ENCODE measurements around the gene GALNTL6. TPM values are rescaled to one million over a fixed set of nuclear protein-coding genes. Genes with fewer than 3 reads are reported as not detected.

Gene GALNTL6
- total and polyA plus RNA-seq, 3 donors from 2014 or later = 2.9 to 6.2 (median 4.9) TPM

- no peaks in the 10 kb centered on the region for H3K36me3 ChIP-seq (ENCODE audit: low read depth, missing control alignments)
- no peaks in the 10 kb centered on the region for H3K9me3 ChIP-seq
- H3K27ac ChIP-seq = no peak overlapping the region
- H3K4me3 ChIP-seq = no peak overlapping the region
- no peak for DNase-seq
- no peaks in the 10 kb centered on the region for H3K4me1 ChIP-seq
- no peaks in the 10 kb centered on the region for H3K27me3 ChIP-seq
- intact Hi-C loops (cut with DNase I; ENCODE audit: low total_unique reads) = no loop called here
- TF ChIP-seq POLR2A (IDR thresholded peaks at IDR 0.05) (no peak), CTCF (IDR thresholded peaks at IDR 0.05) (no peak)
- 79 to 83% methylated on average over 3 of the region's 3 CpGs for WGBS, 2 donors
These were observed 62.1 kb downstream of the GALNTL6 start for GRCh38 chr4:171875291-171875690.

GRCh38 chr4:171876636-171877035 is 63.4 kb downstream of the GALNTL6 start:
- Histone ChIP-seq H3K4me1 (no peaks in the 10 kb centered on the region), H3K9me3 (no peaks in the 10 kb centered on the region), H3K36me3 (ENCODE audit: low read depth, missing control alignments) (no peaks in the 10 kb centered on the region), H3K4me3 (no peak overlapping the region), H3K27me3 (no peaks in the 10 kb centered on the region), H3K27ac (no peak overlapping the region)
- DNase-seq = no peak
- TF ChIP-seq CTCF (IDR thresholded peaks at IDR 0.05) (no peak), POLR2A (IDR thresholded peaks at IDR 0.05) (no peak)
- WGBS, 2 donors = 86 to 95% methylated on average over 4 of the region's 4 CpGs
- intact Hi-C loops (cut with DNase I; ENCODE audit: low total_unique reads) = no loop called here

- 44 to 47% methylated on average over 3 of the region's 3 CpGs for WGBS, 2 donors
These were observed 66.9 kb downstream of the GALNTL6 start for GRCh38 chr4:171880136-171880535.

GRCh38 chr4:171889681-171890080 is 76.5 kb downstream of the GALNTL6 start:
- no peaks in the 10 kb centered on the region for H3K9me3 ChIP-seq
- no peak overlapping the region for H3K4me3 ChIP-seq
- no peaks in the 10 kb centered on the region for H3K4me1 ChIP-seq
- no peaks in the 10 kb centered on the region for H3K27me3 ChIP-seq
- no peak for DNase-seq
- 85 to 93% methylated on average over 3 of the region's 3 CpGs for WGBS, 2 donors
- intact Hi-C loops (cut with DNase I; ENCODE audit: low total_unique reads) = no loop called here
- TF ChIP-seq POLR2A (IDR thresholded peaks at IDR 0.05) = no peak
- no peak for TF ChIP-seq CTCF (IDR thresholded peaks at IDR 0.05)
- no peaks in the 10 kb centered on the region for H3K36me3 ChIP-seq (ENCODE audit: low read depth, missing control alignments)
- H3K27ac ChIP-seq = no peak overlapping the region

More at GRCh38 chr4:171880136-171880535, 66.9 kb downstream of the GALNTL6 start:
- Histone ChIP-seq H3K27me3 (no peaks in the 10 kb centered on the region), H3K9me3 (no peaks in the 10 kb centered on the region), H3K36me3 (ENCODE audit: low read depth, missing control alignments) (no peaks in the 10 kb centered on the region), H3K4me3 (no peak overlapping the region), H3K4me1 (no peaks in the 10 kb centered on the region), H3K27ac (no peak overlapping the region)
- DNase-seq = no peak
- no peak for TF ChIP-seq CTCF (IDR thresholded peaks at IDR 0.05)
- no peak for TF ChIP-seq POLR2A (IDR thresholded peaks at IDR 0.05)
- intact Hi-C loops (cut with DNase I; ENCODE audit: low total_unique reads) = no loop called here

- Histone ChIP-seq H3K36me3 (ENCODE audit: low read depth, missing control alignments) (no peaks in the 10 kb centered on the region), H3K9me3 (no peaks in the 10 kb centered on the region), H3K27me3 (no peaks in the 10 kb centered on the region), H3K4me3 (no peak overlapping the region), H3K27ac (no peak overlapping the region), H3K4me1 (no peaks in the 10 kb centered on the region)
- intact Hi-C loops (cut with DNase I; ENCODE audit: low total_unique reads) = no loop called here
- 40 to 48% methylated on average over 2 of the region's 2 CpGs for WGBS, 2 donors
- no peak for DNase-seq
- TF ChIP-seq CTCF (IDR thresholded peaks at IDR 0.05) (no peak), POLR2A (IDR thresholded peaks at IDR 0.05) (no peak)
These were observed 77.8 kb downstream of the GALNTL6 start for GRCh38 chr4:171891038-171891437.

Data from testis (tissue), 3 donors.